Endothelial cell of umbilical vein (primary cell): ENCODE data around the gene PPP1CA.

Experiments used
- CTCF ChIP-seq, 2 donors: IDR thresholded peaks; 1 replicate in 1 of 2; 2 replicates in 1 of 2; pipeline ENCODE4 v1.5.1; 2011; ENCODE audit warnings: low read length in 2 of 2, mild to moderate bottlenecking in 2 of 2, moderate library complexity in 2 of 2, control low read depth in 1 of 2, inconsistent platforms in 1 of 2, low read depth in 1 of 2; ENCODE audit not compliant: insufficient read depth in 1 of 2; ENCODE audit errors: extremely low read depth in 1 of 2
- EZH2 ChIP-seq: IDR thresholded peaks from 2 replicates; pipeline ENCODE4 v1.6.1; 2012; ENCODE audit warnings: borderline replicate concordance, low read depth, mild to moderate bottlenecking, moderate library complexity, low read length, inconsistent platforms; ENCODE audit not compliant: severe bottlenecking
- GATA2 ChIP-seq: IDR thresholded peaks from 2 replicates; pipeline ENCODE4 v1.7.0; 2011; ENCODE audit warnings: low read depth, mild to moderate bottlenecking, moderate library complexity, mixed read lengths, low read length; ENCODE audit not compliant: insufficient read length, insufficient read depth
- JUN ChIP-seq: IDR thresholded peaks from 2 replicates; pipeline ENCODE4 v1.6.1; 2011; ENCODE audit warnings: borderline replicate concordance, low read depth; ENCODE audit not compliant: insufficient read length, insufficient read depth
- MYC ChIP-seq: IDR thresholded peaks from one replicate; pipeline ENCODE4 v1.6.1; 2011; ENCODE audit warnings: mild to moderate bottlenecking, low read depth, low read length
- POLR2A ChIP-seq: IDR thresholded peaks from 2 replicates; pipeline ENCODE4 v1.6.1; 2012; ENCODE audit warnings: low read depth, mild to moderate bottlenecking, control low read depth, low read length
- POLR2AphosphoS5 ChIP-seq: IDR thresholded peaks from 2 replicates; pipeline ENCODE4 v1.6.1; 2012; ENCODE audit warnings: low read depth, mild to moderate bottlenecking, control low read depth, low read length, moderate library complexity; ENCODE audit not compliant: insufficient read depth

GRCh38 chr11:67431346-67432249, 29.9 kb upstream of the PPP1CA start:
- TF ChIP-seq EZH2 (no peak), POLR2A (no peak), CTCF (IDR thresholded peaks at IDR 0.05; ENCODE audit: extremely low read depth in 1 of 2, insufficient read depth in 1 of 2, low read depth in 1 of 2, low read length in 2 of 2) (no peak), POLR2AphosphoS5 (no peak), MYC (no peak), GATA2 (no peak), JUN (no peak)
